GM21447 (cell line): ENCODE results near the gene SMIM24.
"Not testable (repeated sequence)": the region's sequence is repeated elsewhere in the genome, so short reads cannot be mapped to it uniquely, and the experiment has no call there.

Experiments
- ATAC-seq: cut with Tn5 transposase; IDR thresholded peaks from one replicate; pipeline ENCODE4 v1.9.1; 2021; ENCODE audit not compliant: unreplicated experiment

SMIM24 gene

GRCh38 chr19:3480383-3481091 lies at the start of gene SMIM24:
SMIM24 (minus strand) TSS chr19:3480525; CDS start chr19:3480463, 62 bp downstream.
- ATAC-seq: no peak

GRCh38 chr19:3529299-3529698 lies 49.0 kb upstream of the SMIM24 start:
- not testable (repeated sequence) for ATAC-seq

GRCh38 chr19:3528539-3529211 lies 48.4 kb upstream of the SMIM24 start:
- ATAC-seq: no peak

- ATAC-seq: no peak
These were observed 47.8 kb upstream of the SMIM24 start for GRCh38 chr19:3528080-3528479.

- ATAC-seq: no peak
These were observed 47.0 kb upstream of the SMIM24 start for GRCh38 chr19:3527238-3527910.

- ATAC-seq: no peak
These were observed 46.3 kb upstream of the SMIM24 start for GRCh38 chr19:3526507-3527237.

- ATAC-seq: no peak
These were observed 44.7 kb upstream of the SMIM24 start for GRCh38 chr19:3524904-3525451.

- no peak for ATAC-seq
These were observed 43.9 kb upstream of the SMIM24 start for GRCh38 chr19:3524078-3524842.

GRCh38 chr19:3523361-3524077 lies 43.2 kb upstream of the SMIM24 start:
- no peak for ATAC-seq

GRCh38 chr19:3522421-3523360 lies 42.4 kb upstream of the SMIM24 start:
- no peak for ATAC-seq

- ATAC-seq: no peak
These were observed 40.8 kb upstream of the SMIM24 start for GRCh38 chr19:3521104-3521445.

- no peak for ATAC-seq
These were observed 40.1 kb upstream of the SMIM24 start for GRCh38 chr19:3520166-3521103.

- no peak for ATAC-seq
These were observed 38.8 kb upstream of the SMIM24 start for GRCh38 chr19:3519126-3519525.

GRCh38 chr19:3518659-3519058 lies 38.3 kb upstream of the SMIM24 start:
- no peak for ATAC-seq

- ATAC-seq: no peak
These were observed 37.9 kb upstream of the SMIM24 start for GRCh38 chr19:3518255-3518654.

- ATAC-seq: no peak
These were observed 37.3 kb upstream of the SMIM24 start for GRCh38 chr19:3517638-3518037.

GRCh38 chr19:3516675-3517207 lies 36.4 kb upstream of the SMIM24 start:
- ATAC-seq: no peak
